Measurements from ENCODE around the gene TBX4. TPM values are rescaled to one million over a fixed set of nuclear protein-coding genes. Genes with fewer than 3 reads are reported as not detected.

TBX4 gene
- total RNA-seq, 1 donor from 2014 or later, result not detected

DNA sequence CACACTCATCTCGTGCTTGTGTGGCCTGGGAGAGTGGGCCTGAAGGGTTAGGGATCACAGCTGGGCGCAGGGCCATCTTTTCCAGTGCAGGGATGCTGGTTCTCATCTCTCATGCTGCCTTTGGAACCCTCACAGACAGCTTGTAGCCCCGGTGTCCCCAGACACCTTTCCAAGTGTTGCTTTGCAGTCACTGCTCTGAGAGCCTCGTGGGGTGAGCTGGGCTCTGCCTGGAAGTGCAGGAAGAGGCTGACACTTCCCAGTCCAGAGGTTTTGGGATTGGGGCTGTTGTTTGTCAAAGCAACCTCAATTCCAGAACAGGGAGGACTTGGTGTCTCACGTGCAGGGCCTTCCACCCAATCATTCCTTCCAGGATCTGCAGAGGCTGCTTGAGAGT, 28.2 kb downstream of the TBX4 start:
- TF ChIP-seq, protein P1, sequence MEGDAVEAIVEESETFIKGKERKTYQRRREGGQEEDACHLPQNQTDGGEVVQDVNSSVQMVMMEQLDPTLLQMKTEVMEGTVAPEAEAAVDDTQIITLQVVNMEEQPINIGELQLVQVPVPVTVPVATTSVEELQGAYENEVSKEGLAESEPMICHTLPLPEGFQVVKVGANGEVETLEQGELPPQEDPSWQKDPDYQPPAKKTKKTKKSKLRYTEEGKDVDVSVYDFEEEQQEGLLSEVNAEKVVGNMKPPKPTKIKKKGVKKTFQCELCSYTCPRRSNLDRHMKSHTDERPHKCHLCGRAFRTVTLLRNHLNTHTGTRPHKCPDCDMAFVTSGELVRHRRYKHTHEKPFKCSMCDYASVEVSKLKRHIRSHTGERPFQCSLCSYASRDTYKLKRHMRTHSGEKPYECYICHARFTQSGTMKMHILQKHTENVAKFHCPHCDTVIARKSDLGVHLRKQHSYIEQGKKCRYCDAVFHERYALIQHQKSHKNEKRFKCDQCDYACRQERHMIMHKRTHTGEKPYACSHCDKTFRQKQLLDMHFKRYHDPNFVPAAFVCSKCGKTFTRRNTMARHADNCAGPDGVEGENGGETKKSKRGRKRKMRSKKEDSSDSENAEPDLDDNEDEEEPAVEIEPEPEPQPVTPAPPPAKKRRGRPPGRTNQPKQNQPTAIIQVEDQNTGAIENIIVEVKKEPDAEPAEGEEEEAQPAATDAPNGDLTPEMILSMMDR (IDR thresholded peaks at IDR 0.05), result no peak
- Mint-ChIP-seq H3K36me3 (ENCODE audit: low read depth) (no peaks in the 10 kb centered on the region), H3K27ac (ENCODE audit: unreplicated experiment) (no peak overlapping the region), H3K9me3 (ENCODE audit: low read depth) (no peaks in the 10 kb centered on the region), H3K4me1 (ENCODE audit: low read depth) (peaks cover 7% of the 10 kb centered on the region), H3K27me3 (ENCODE audit: low read depth) (peaks cover 13% of the 10 kb centered on the region), H3K4me3 (ENCODE audit: unreplicated experiment) (no peak overlapping the region)
- DNase-seq (ENCODE audit: low spot score), result no peak

GRCh38 chr17:61481421-61481820, 29.2 kb downstream of the TBX4 start:
- Mint-ChIP-seq H3K4me1 (ENCODE audit: low read depth) (peaks cover 3% of the 10 kb centered on the region), H3K27ac (ENCODE audit: unreplicated experiment) (no peak overlapping the region), H3K36me3 (ENCODE audit: low read depth) (no peaks in the 10 kb centered on the region), H3K4me3 (ENCODE audit: unreplicated experiment) (no peak overlapping the region), H3K9me3 (ENCODE audit: low read depth) (no peaks in the 10 kb centered on the region), H3K27me3 (ENCODE audit: low read depth) (peaks cover 12% of the 10 kb centered on the region)
- TF ChIP-seq, protein P1 (IDR thresholded peaks at IDR 0.05), result no peak
- peak; percentile 40 for DNase-seq (ENCODE audit: low spot score)

DNA sequence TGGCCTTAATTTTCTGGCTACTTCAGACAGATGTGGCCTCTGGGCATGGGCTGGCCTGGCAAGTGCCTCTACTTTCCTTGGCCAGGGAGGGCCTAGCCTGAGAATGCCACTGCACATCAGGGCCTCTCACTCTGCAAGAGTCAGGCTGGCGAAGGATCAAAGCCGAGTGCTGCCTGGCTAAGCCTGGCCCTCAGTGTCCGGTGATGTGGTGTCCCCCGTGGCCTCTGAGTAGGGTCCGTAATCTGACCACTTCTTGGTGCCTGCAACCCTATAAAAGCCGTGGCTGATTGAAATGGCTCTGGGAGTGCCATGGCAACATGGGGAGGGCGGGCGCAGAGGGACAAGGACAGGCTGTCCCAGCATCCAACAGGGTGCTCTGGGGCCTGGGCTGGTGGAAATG, 30.2 kb downstream of the TBX4 start:
- Mint-ChIP-seq H3K27ac (ENCODE audit: unreplicated experiment) (no peak overlapping the region), H3K9me3 (ENCODE audit: low read depth) (no peaks in the 10 kb centered on the region), H3K36me3 (ENCODE audit: low read depth) (no peaks in the 10 kb centered on the region), H3K4me1 (ENCODE audit: low read depth) (peaks cover 7% of the 10 kb centered on the region), H3K27me3 (ENCODE audit: low read depth) (peaks cover 15% of the 10 kb centered on the region), H3K4me3 (ENCODE audit: unreplicated experiment) (no peak overlapping the region)
- peak; percentile 67 for DNase-seq (ENCODE audit: low spot score)
- TF ChIP-seq, protein P1 (IDR thresholded peaks at IDR 0.05), result no peak

- Mint-ChIP-seq H3K4me3 (ENCODE audit: unreplicated experiment) (no peak overlapping the region), H3K27me3 (ENCODE audit: low read depth) (peaks cover 20% of the 10 kb centered on the region), H3K36me3 (ENCODE audit: low read depth) (no peaks in the 10 kb centered on the region), H3K4me1 (ENCODE audit: low read depth) (peaks cover 7% of the 10 kb centered on the region), H3K9me3 (ENCODE audit: low read depth) (no peaks in the 10 kb centered on the region), H3K27ac (ENCODE audit: unreplicated experiment) (no peak overlapping the region)
- no peak for DNase-seq (ENCODE audit: low spot score)
- TF ChIP-seq, protein P1 (IDR thresholded peaks at IDR 0.05), result no peak
These were observed 31.5 kb downstream of the TBX4 start for GRCh38 chr17:61483778-61484116.

DNA sequence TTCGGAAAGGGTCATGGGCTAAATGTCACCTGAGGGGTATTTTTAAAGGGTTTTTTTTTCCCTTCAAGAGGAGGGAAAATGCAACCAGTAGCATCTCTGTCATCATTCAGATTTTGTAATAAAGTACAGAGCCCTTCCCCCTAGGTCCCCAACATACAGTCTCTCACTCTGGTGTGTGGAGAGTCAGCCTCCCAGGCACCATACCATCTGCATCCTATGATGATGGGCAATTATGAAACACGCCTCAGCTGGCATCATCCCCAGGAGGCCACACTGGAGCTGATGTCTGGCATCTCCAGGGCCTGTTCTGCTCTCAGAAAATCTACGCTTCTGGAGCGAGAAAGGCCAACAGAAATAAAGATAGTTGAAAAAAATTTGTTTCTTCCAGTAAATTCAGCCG, 32.0 kb downstream of the TBX4 start:
- DNase-seq (ENCODE audit: low spot score), result no peak
- peaks cover 18% of the 10 kb centered on the region for H3K27me3 Mint-ChIP-seq (ENCODE audit: low read depth)
- H3K9me3 Mint-ChIP-seq (ENCODE audit: low read depth), result no peaks in the 10 kb centered on the region
- no peak overlapping the region for H3K27ac Mint-ChIP-seq (ENCODE audit: unreplicated experiment)
- peaks cover 7% of the 10 kb centered on the region for H3K4me1 Mint-ChIP-seq (ENCODE audit: low read depth)
- H3K36me3 Mint-ChIP-seq (ENCODE audit: low read depth), result no peaks in the 10 kb centered on the region
- no peak overlapping the region for H3K4me3 Mint-ChIP-seq (ENCODE audit: unreplicated experiment)
- TF ChIP-seq, protein P1 (IDR thresholded peaks at IDR 0.05), result no peak

All from chondrocyte (in vitro differentiated cells).